ENCODE data around the gene PPTC7.
"Not testable (repeated sequence)": the region's sequence is repeated elsewhere in the genome, so short reads cannot be mapped to it uniquely, and the experiment has no call there.

The PPTC7 gene

DNA sequence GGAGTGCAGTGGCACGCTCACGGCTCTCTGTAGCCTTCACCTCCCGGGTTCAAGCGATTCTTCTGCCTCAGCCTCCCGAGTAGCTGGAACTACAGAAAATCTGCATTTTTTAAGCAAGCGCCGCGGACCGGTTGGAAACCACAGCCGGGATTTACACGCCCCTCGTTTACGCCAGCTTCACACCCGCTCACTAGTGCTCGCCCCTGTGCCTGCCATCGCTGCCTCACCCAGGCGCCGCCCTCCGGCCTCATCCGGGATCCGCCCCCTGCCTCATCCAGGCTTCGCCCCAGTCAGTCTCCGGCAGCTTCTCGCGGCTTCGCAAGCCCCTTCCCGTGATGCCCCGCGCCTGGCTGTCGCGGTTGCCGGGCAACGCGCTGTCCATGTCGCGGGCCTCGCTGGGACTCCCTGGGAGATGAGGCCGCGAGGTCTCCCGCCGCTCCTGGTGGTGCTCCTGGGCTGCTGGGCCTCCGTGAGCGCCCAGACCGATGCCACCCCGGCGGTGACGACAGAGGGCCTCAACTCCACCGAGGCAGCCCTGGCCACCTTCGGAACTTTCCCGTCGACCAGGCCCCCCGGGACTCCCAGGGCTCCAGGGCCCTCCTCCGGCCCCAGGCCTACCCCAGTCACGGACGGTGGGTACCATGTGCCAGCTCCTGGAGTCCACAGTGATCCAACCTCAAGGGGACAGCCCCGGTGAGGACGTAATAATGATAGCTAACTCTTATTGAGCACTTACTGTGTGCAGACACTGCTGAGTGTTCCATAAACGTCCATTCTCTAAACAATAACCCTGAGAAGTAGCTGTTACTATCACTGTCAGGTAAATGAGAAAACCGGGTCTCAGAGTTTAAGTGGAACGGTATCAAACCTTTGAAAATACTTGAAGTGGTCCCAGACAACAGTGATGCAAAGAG lies 30.9 kb upstream of the PPTC7 start, which contains the start of gene TCTN1:
TCTN1 (plus strand) TSS at position 359 of the 914 bp plus-strand sequence; CDS start at position 413, 54 bp downstream.
- H3K4me3 ChIP-seq (ENCODE audit: low read depth, low read length), result peak within 1 kb of the TSS; percentile 74
- DNase-seq (ENCODE audit: low read depth, low spot score), result peak; percentile 94
- TF ChIP-seq CTCF (IDR thresholded peaks at IDR 0.05; ENCODE audit: low read depth, low read length), result no peak
- in situ Hi-C loops (cut with HindIII; ENCODE audit: low sequenced_read_pairs), result no loop called here

DNA sequence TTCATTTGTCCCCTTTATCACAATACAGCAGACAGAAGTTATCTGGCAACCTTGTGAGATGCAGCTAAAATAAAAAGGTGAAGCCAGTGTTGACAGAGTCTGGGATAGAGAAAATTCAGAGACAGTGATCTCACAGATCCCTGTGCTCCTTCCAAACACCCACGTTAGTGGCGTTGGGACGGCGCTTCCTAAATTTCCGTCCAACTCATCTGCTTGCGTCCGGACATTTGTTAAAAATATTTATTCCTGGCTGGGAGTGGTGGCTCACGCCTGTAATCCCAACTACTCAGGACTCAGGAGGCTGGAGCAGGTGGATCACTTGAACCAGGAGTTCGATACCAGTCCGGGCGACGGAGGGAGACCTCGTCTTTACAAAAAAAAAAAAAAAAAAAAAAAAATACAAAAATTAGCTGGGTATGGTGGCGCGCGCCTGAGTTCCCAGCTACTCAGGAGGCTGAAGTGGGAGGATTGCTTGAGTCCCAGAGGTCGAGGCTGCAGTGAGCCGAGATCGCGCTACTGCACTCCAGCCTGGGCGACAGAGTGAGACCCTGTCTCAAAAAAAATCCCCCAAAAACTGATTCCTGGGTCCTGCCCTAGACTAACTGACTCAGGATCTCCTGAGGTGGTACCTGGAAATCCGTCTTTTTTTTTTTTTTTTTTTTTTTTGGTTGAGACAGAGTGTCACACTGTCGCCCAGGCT lies 30.1 kb upstream of the PPTC7 start:
- no peak for TF ChIP-seq CTCF (IDR thresholded peaks at IDR 0.05; ENCODE audit: low read depth, low read length)
- DNase-seq (ENCODE audit: low read depth, low spot score), result no peak
- in situ Hi-C loops (cut with HindIII; ENCODE audit: low sequenced_read_pairs), result no loop called here
- peak overlapping the region; percentile 74 for H3K4me3 ChIP-seq (ENCODE audit: low read depth, low read length)

DNA sequence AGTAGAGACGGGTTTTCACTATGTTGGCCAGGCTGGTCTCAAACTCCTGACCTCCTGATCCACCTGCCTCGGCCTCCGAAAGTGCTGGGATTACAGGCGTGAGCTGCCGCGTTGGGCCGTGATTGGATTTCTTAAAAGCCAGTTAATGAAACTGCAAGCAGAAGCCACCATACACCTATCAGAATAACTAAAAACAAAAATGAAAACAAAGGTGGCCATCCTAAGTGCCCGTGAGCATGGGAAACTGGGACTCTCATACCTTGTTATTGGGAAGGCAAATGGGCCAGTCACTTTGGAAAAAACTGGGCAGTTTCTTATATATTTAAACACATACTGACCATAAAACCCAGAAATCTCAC lies 23.1 kb upstream of the PPTC7 start:
- TF ChIP-seq CTCF (IDR thresholded peaks at IDR 0.05; ENCODE audit: low read depth, low read length), result no peak
- no peak overlapping the region for H3K4me3 ChIP-seq (ENCODE audit: low read depth, low read length)
- in situ Hi-C loops (cut with HindIII; ENCODE audit: low sequenced_read_pairs), result no loop called here
- no peak for DNase-seq (ENCODE audit: low read depth, low spot score)

DNA sequence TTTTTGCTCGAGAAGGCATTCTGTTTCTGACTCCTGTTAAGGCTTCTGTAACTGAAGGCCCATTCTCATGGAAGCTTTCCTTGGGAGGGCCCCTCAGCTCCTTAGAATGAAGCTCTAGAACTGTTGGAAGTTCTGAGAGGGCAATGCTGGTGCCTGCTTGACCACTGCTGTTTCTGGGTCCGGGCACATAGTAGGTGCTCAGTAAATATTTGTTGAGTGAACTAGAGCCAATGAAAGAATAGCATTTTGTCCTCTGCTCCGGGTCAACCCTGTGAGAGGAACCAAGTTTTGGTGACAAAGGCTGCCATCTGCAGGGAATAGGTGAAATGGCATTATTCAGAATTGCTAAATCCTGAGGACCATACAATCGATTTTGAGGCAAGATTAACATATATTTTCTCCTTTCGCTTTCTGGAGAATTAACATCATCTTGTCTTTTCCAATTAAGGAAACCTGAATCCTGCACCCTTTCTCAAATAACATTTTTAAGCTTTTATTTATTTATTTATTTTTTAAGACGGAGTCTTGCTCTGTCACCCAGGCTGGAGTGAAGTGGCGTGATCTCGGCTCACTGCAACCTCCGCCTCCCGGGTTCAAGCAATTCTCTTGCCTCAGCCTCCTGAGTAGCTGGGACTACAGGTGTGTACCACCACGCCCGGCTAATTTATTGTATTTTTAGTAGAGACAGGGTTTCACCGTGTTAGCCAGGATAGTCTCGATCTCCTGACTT lies 19.1 kb upstream of the PPTC7 start:
- H3K4me3 ChIP-seq (ENCODE audit: low read depth, low read length); in situ Hi-C loops (cut with HindIII; ENCODE audit: low sequenced_read_pairs): not testable (repeated sequence)
- DNase-seq (ENCODE audit: low read depth, low spot score), result peak; percentile 51
- peak; percentile 64 for TF ChIP-seq CTCF (IDR thresholded peaks at IDR 0.05; ENCODE audit: low read depth, low read length)

- TF ChIP-seq CTCF (IDR thresholded peaks at IDR 0.05; ENCODE audit: low read depth, low read length), result peak; percentile 21
- in situ Hi-C loops (cut with HindIII; ENCODE audit: low sequenced_read_pairs), result no loop called here
- H3K4me3 ChIP-seq (ENCODE audit: low read depth, low read length), result no peak overlapping the region
- DNase-seq (ENCODE audit: low read depth, low spot score), result peak; percentile 73
Observed at GRCh38 chr12:110600254-110600653, 17.1 kb upstream of the PPTC7 start.

- in situ Hi-C loops (cut with HindIII; ENCODE audit: low sequenced_read_pairs), result no loop called here
- TF ChIP-seq CTCF (IDR thresholded peaks at IDR 0.05; ENCODE audit: low read depth, low read length), result no peak
- no peak for DNase-seq (ENCODE audit: low read depth, low spot score)
- H3K4me3 ChIP-seq (ENCODE audit: low read depth, low read length), result no peak overlapping the region
Observed at GRCh38 chr12:110599334-110599733, 16.2 kb upstream of the PPTC7 start.

Data from astrocyte of the spinal cord (primary cell).